Measurements from ENCODE around the gene PPTC7. TPM values are rescaled to one million over a fixed set of nuclear protein-coding genes. Genes with fewer than 3 reads are reported as not detected.
A peak's percentile ranks its signal among the peaks of the same experiment; 100 is the strongest.
"Not testable (repeated sequence)": the region's sequence is repeated elsewhere in the genome, so short reads cannot be mapped to it uniquely, and the experiment has no call there.

Gene PPTC7
- total RNA-seq, 2 experiments from 2014 or later, result 43.1 to 44.5 TPM

GRCh38 chr12:110549716-110550115 lies 33.4 kb downstream of the PPTC7 start:
- ATAC-seq (no peak), DNase-seq (no peak)
- H3K4me3 Mint-ChIP-seq, result no peak overlapping the region
- CTCF ChIA-PET, result interaction anchor here (1.0 to 8.5 kb wide), 4 partner anchors 13 to 100 kb away, joined by 3 to 171 read pairs (median 4); partner anchors contain the start of gene ARPC3
- H3K36me3 Mint-ChIP-seq (ENCODE audit: low read depth), result peaks cover 34% of the 10 kb centered on the region
- POLR2A ChIA-PET, result interaction anchor here (0.6 to 1.5 kb wide), 3 partner anchors 29 to 119 kb away, joined by 3 to 5 read pairs (median 4); no protein-coding TSS in a partner anchor
- H3K4me1 Mint-ChIP-seq (ENCODE audit: low read depth), result peaks cover 48% of the 10 kb centered on the region
- intact Hi-C loops (cut with micrococcal nuclease), result loop anchor here (5.0 kb wide), 1 partner anchor 53 kb away; no protein-coding TSS in a partner anchor
- TF ChIP-seq, protein P1, sequence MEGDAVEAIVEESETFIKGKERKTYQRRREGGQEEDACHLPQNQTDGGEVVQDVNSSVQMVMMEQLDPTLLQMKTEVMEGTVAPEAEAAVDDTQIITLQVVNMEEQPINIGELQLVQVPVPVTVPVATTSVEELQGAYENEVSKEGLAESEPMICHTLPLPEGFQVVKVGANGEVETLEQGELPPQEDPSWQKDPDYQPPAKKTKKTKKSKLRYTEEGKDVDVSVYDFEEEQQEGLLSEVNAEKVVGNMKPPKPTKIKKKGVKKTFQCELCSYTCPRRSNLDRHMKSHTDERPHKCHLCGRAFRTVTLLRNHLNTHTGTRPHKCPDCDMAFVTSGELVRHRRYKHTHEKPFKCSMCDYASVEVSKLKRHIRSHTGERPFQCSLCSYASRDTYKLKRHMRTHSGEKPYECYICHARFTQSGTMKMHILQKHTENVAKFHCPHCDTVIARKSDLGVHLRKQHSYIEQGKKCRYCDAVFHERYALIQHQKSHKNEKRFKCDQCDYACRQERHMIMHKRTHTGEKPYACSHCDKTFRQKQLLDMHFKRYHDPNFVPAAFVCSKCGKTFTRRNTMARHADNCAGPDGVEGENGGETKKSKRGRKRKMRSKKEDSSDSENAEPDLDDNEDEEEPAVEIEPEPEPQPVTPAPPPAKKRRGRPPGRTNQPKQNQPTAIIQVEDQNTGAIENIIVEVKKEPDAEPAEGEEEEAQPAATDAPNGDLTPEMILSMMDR (IDR thresholded peaks at IDR 0.05), result no peak
- H3K27ac Mint-ChIP-seq, result peak overlapping the region; percentile 47
- no peaks in the 10 kb centered on the region for H3K27me3 Mint-ChIP-seq
- H3K9me3 Mint-ChIP-seq, result no peaks in the 10 kb centered on the region

GRCh38 chr12:110548678-110549077 lies 34.4 kb downstream of the PPTC7 start:
- ATAC-seq, result no peak
- intact Hi-C loops (cut with micrococcal nuclease), result no loop called here
- TF ChIP-seq, protein P1 (IDR thresholded peaks at IDR 0.05), result no peak

GRCh38 chr12:110547090-110547489 lies 36.0 kb downstream of the PPTC7 start:
- DNase-seq (no peak), ATAC-seq (no peak)
- Mint-ChIP-seq H3K4me3 (no peak overlapping the region), H3K9me3 (no peaks in the 10 kb centered on the region), H3K36me3 (ENCODE audit: low read depth) (peaks cover 49% of the 10 kb centered on the region), H3K27me3 (no peaks in the 10 kb centered on the region), H3K4me1 (ENCODE audit: low read depth) (peaks cover 58% of the 10 kb centered on the region), H3K27ac (no peak overlapping the region)
- ChIA-PET POLR2A (no interaction called here), CTCF (interaction anchor here (0.8 to 8.5 kb wide), 2 partner anchors 54 kb away, joined by 3 to 171 read pairs; no protein-coding TSS in a partner anchor)
- intact Hi-C loops (cut with micrococcal nuclease), result no loop called here
- TF ChIP-seq, protein P1 (IDR thresholded peaks at IDR 0.05), result no peak

More at GRCh38 chr12:110548678-110549077, 34.4 kb downstream of the PPTC7 start:
- DNase-seq, result no peak
- H3K9me3 Mint-ChIP-seq, result no peaks in the 10 kb centered on the region
- ChIA-PET CTCF (interaction anchor here (0.9 to 8.5 kb wide), 6 partner anchors 12 to 99 kb away, joined by 3 to 171 read pairs (median 4); partner anchors contain the start of gene ARPC3), POLR2A (interaction anchor here (0.9 to 1.5 kb wide), 3 partner anchors 30 to 53 kb away, joined by 4 to 5 read pairs (median 4); no protein-coding TSS in a partner anchor)
- H3K27me3 Mint-ChIP-seq, result no peaks in the 10 kb centered on the region
- peaks cover 36% of the 10 kb centered on the region for H3K36me3 Mint-ChIP-seq (ENCODE audit: low read depth)
- H3K27ac Mint-ChIP-seq, result peak overlapping the region; percentile 50
- H3K4me1 Mint-ChIP-seq (ENCODE audit: low read depth), result peaks cover 49% of the 10 kb centered on the region
- no peak overlapping the region for H3K4me3 Mint-ChIP-seq

- H3K27me3 Mint-ChIP-seq, result no peaks in the 10 kb centered on the region
- intact Hi-C loops (cut with micrococcal nuclease), result no loop called here
- DNase-seq (no peak), ATAC-seq (no peak)
- H3K27ac Mint-ChIP-seq, result peak overlapping the region; percentile 1
- H3K4me1 Mint-ChIP-seq (ENCODE audit: low read depth), result peaks cover 52% of the 10 kb centered on the region
- ChIA-PET POLR2A (no interaction called here), CTCF (interaction anchor here (0.8 kb wide), 1 partner anchor 55 kb away, joined by 3 read pairs; no protein-coding TSS in a partner anchor)
- peaks cover 43% of the 10 kb centered on the region for H3K36me3 Mint-ChIP-seq (ENCODE audit: low read depth)
- TF ChIP-seq, protein P1 (IDR thresholded peaks at IDR 0.05), result no peak
- no peak overlapping the region for H3K4me3 Mint-ChIP-seq
- H3K9me3 Mint-ChIP-seq, result no peaks in the 10 kb centered on the region
Measured at GRCh38 chr12:110546339-110546738, 36.8 kb downstream of the PPTC7 start.

GRCh38 chr12:110545812-110546211 lies 37.3 kb downstream of the PPTC7 start:
- Mint-ChIP-seq H3K4me3 (no peak overlapping the region), H3K9me3 (no peaks in the 10 kb centered on the region), H3K27ac (peak overlapping the region; percentile 1), H3K27me3 (no peaks in the 10 kb centered on the region), H3K4me1 (ENCODE audit: low read depth) (peaks cover 49% of the 10 kb centered on the region), H3K36me3 (ENCODE audit: low read depth) (peaks cover 40% of the 10 kb centered on the region)
- CTCF ChIA-PET, result interaction anchor here (1.3 to 5.1 kb wide), 2 partner anchors 9 to 55 kb away, joined by 3 to 41 read pairs; no protein-coding TSS in a partner anchor
- TF ChIP-seq, protein P1 (IDR thresholded peaks at IDR 0.05), result no peak
- intact Hi-C loops (cut with micrococcal nuclease), result no loop called here
- POLR2A ChIA-PET, result no interaction called here
- DNase-seq (no peak), ATAC-seq (no peak)

DNA sequence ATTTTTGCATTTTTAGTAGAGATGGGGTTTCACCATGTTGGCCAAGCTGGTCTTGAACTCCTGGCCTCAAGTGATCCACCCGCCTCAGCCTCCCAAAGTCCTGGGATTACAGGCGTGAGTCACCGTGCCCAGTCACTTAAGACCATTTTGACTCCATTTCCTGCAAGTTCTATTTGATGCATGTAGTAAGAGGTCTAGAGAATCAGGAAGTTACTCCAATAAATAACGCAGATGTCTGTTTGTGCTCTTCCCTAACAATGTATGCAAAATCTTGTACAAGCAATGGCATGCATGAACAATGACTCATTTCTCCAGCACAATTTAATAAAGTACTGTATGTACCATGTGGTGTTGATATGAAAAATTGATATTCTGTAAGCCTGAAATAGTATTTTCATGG lies 37.9 kb downstream of the PPTC7 start:
- H3K4me1 Mint-ChIP-seq (ENCODE audit: low read depth), result peaks cover 45% of the 10 kb centered on the region
- DNase-seq; intact Hi-C loops (cut with micrococcal nuclease); POLR2A ChIA-PET; ATAC-seq; H3K9me3 Mint-ChIP-seq; H3K27ac Mint-ChIP-seq; H3K4me3 Mint-ChIP-seq; H3K27me3 Mint-ChIP-seq: not testable (repeated sequence)
- CTCF ChIA-PET, result interaction anchor here (1.3 to 5.1 kb wide), 2 partner anchors 9 to 56 kb away, joined by 3 to 41 read pairs; no protein-coding TSS in a partner anchor
- H3K36me3 Mint-ChIP-seq (ENCODE audit: low read depth), result peaks cover 37% of the 10 kb centered on the region

Data from activated CD8-positive, alpha-beta T cell treated with anti-CD3 and anti-CD28 coated beads for 36 hours (primary cell).